GM23338 (cell line): ENCODE measurements around the gene ATG4C.

Experiments used
- CREB1 ChIP-seq: fragments of 250-450 bp; sonication (Bioruptor Pico); IDR thresholded peaks from 2 replicates; pipeline ENCODE4 v1.5.0; 2020; ENCODE audit warnings: low read depth, mild to moderate bottlenecking, moderate library complexity
- EZH2phosphoT487 ChIP-seq: fragments of 200-600 bp; sonication (generic); IDR thresholded peaks from one replicate; pipeline ENCODE4 v1.8.1; 2018; ENCODE audit warnings: antibody characterized with exemption; ENCODE audit not compliant: unreplicated experiment
- POLR2AphosphoS5 ChIP-seq: IDR thresholded peaks from 2 replicates; pipeline ENCODE4 v1.6.1; 2016; ENCODE audit warnings: antibody characterized with exemption, low read depth
- ZNF331 ChIP-seq: fragments of 250-450 bp; sonication (Bioruptor Pico); IDR thresholded peaks from 2 replicates; pipeline ENCODE4 v1.5.0; 2020; ENCODE audit warnings: low read depth, mild to moderate bottlenecking, moderate library complexity
- TF ChIP-seq, protein P1 (sequence below), 2 experiments: fragments of 200-600 bp in 1 of 2; sonication (generic) in 1 of 2; conservative IDR thresholded peaks; 2 replicates each; pipeline versions ENCODE4 v1.5.1 to v1.6.1; 2016 to 2017; ENCODE audit warnings: antibody characterized with exemption in 2 of 2, low read depth in 2 of 2, mild to moderate bottlenecking in 2 of 2, moderate library complexity in 1 of 2

GRCh38 chr1:62903982-62904855, 120.3 kb downstream of the ATG4C start:
- TF ChIP-seq, protein P1, sequence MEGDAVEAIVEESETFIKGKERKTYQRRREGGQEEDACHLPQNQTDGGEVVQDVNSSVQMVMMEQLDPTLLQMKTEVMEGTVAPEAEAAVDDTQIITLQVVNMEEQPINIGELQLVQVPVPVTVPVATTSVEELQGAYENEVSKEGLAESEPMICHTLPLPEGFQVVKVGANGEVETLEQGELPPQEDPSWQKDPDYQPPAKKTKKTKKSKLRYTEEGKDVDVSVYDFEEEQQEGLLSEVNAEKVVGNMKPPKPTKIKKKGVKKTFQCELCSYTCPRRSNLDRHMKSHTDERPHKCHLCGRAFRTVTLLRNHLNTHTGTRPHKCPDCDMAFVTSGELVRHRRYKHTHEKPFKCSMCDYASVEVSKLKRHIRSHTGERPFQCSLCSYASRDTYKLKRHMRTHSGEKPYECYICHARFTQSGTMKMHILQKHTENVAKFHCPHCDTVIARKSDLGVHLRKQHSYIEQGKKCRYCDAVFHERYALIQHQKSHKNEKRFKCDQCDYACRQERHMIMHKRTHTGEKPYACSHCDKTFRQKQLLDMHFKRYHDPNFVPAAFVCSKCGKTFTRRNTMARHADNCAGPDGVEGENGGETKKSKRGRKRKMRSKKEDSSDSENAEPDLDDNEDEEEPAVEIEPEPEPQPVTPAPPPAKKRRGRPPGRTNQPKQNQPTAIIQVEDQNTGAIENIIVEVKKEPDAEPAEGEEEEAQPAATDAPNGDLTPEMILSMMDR (conservative IDR thresholded peaks at IDR 0.05; ENCODE audit: low read depth in 2 of 2) = no peak
- TF ChIP-seq CREB1 (CRISPR knock-in tag) (no peak), POLR2AphosphoS5 (no peak), EZH2phosphoT487 (no peak), ZNF331 (no peak)
